Right atrium auricular region (tissue), 2 donors: ENCODE results near the gene CALM3. TPM values are rescaled to one million over a fixed set of nuclear protein-coding genes. Genes with fewer than 3 reads are reported as not detected.

Source experiments
- DNase-seq: peaks from one replicate; pipeline ENCODE4 v3.0.0-alpha.2; 2019; ENCODE audit warnings: low spot score
- H3K27ac ChIP-seq, 2 donors: fragments of 200-600 bp; sonication (generic); 1 replicate in 1 of 2; 2 replicates in 1 of 2; pipeline ENCODE4 v1.5.1; 2016 to 2019
- H3K27me3 ChIP-seq, 2 donors: fragments of 200-600 bp; sonication (generic); one replicate each; pipeline versions ENCODE4 v1.5.1 to v1.6.0; 2017 to 2019
- H3K36me3 ChIP-seq: fragments of 200-600 bp; sonication (generic); one replicate; pipeline ENCODE4 v1.5.1; 2016
- H3K4me1 ChIP-seq, 2 donors: fragments of 200-600 bp; sonication (generic); one replicate each; pipeline versions ENCODE4 v1.5.1 to v1.6.0; 2017 to 2019
- H3K4me3 ChIP-seq, 2 donors: fragments of 200-600 bp; sonication (generic); 1 replicate in 1 of 2; 2 replicates in 1 of 2; pipeline ENCODE4 v1.5.1; 2017 to 2019; ENCODE audit warnings: mild to moderate bottlenecking in 1 of 2, moderate library complexity in 1 of 2
- H3K9me3 ChIP-seq, 2 donors: fragments of 200-600 bp; sonication (generic); one replicate each; pipeline ENCODE4 v1.5.1; 2019
- CTCF ChIP-seq, 2 donors: fragments of 200-600 bp; sonication (generic); IDR thresholded peaks; one replicate each; pipeline ENCODE4 v1.5.1; 2019; ENCODE audit warnings: antibody characterized with exemption in 2 of 2
- total RNA-seq, 2 donors: library from RNA; depleted of rRNA; stranded (reverse); fragments of >200 nt; gene quantifications; one replicate each; pipeline ENCODE4 v1.1.0, GENCODE V29; 2016

CALM3 gene
- total RNA-seq, 2 donors from 2014 or later, result 210 to 296 TPM

GRCh38 chr19:46659151-46660007 lies 58.2 kb downstream of the CALM3 start:
- TF ChIP-seq CTCF (IDR thresholded peaks at IDR 0.05), result no peak
- Histone ChIP-seq H3K4me1 (peaks cover 0 to 43% of the 10 kb centered on the region in 2 donors), H3K27me3 (no peaks in the 10 kb centered on the region), H3K4me3 (peak overlapping the region; percentile 67 to 84), H3K27ac (peak overlapping the region; percentile 86 to 88), H3K36me3 (no peaks in the 10 kb centered on the region), H3K9me3 (no peaks in the 10 kb centered on the region)
- no peak for DNase-seq

GRCh38 chr19:46660008-46660517 lies 58.9 kb downstream of the CALM3 start:
- DNase-seq, result no peak

More at GRCh38 chr19:46660008-46660517, 58.9 kb downstream of the CALM3 start:
- peak overlapping the region; percentile 86 to 88 for H3K27ac ChIP-seq
- no peaks in the 10 kb centered on the region for H3K27me3 ChIP-seq
- H3K36me3 ChIP-seq, result no peaks in the 10 kb centered on the region
- H3K9me3 ChIP-seq, result no peaks in the 10 kb centered on the region
- no peak for TF ChIP-seq CTCF (IDR thresholded peaks at IDR 0.05)
- peak overlapping the region; percentile 67 to 84 for H3K4me3 ChIP-seq
- peaks cover 0 to 36% of the 10 kb centered on the region in 2 donors for H3K4me1 ChIP-seq

Other genes starting within 250 kb of the CALM3 start
- gene CCDC8, start 187.8 kb upstream of the CALM3 start, total RNA-seq, result 10 to 100 TPM; 30.4 to 34.6 TPM
- not detected for gene PNMA8C, start 172.4 kb upstream of the CALM3 start, total RNA-seq
- gene PNMA8A, start 129.8 kb upstream of the CALM3 start, total RNA-seq, result 10 to 100 TPM in 1 of 2 donors, 1 to 10 TPM in 1; 9.9 to 16.6 TPM
- 1 to 10 TPM; 1.0 to 1.7 TPM for gene PNMA8B, start 105.5 kb upstream of the CALM3 start, total RNA-seq
- 10 to 100 TPM in 1 of 2 donors, 1 to 10 TPM in 1; 7.0 to 20.6 TPM for gene PTGIR, start 23.8 kb downstream of the CALM3 start, total RNA-seq
- not detected for gene GNG8, start 34.9 kb downstream of the CALM3 start, total RNA-seq
- 10 to 100 TPM; 23.5 to 25.9 TPM for gene DACT3, start 59.9 kb downstream of the CALM3 start, total RNA-seq
- 10 to 100 TPM in 1 of 2 donors, 1 to 10 TPM in 1; 8.6 to 19.2 TPM for gene PRKD2, start 115.8 kb downstream of the CALM3 start, total RNA-seq
- 10 to 100 TPM; 20.3 to 23.8 TPM for gene FKRP, start 144.7 kb downstream of the CALM3 start, total RNA-seq
- 10 to 100 TPM; 46.6 to 65.4 TPM for gene STRN4, start 145.1 kb downstream of the CALM3 start, total RNA-seq
- gene SLC1A5, start 187.3 kb downstream of the CALM3 start, total RNA-seq, result 10 to 100 TPM; 21.2 to 42.6 TPM
- gene AP2S1, start 249.5 kb downstream of the CALM3 start, total RNA-seq, result 100 to 1,000 TPM in 1 of 2 donors, 10 to 100 TPM in 1; 61.0 to 103 TPM